Kidney epithelial cell (primary cell): ENCODE results near the gene ABLIM3. TPM values are rescaled to one million over a fixed set of nuclear protein-coding genes. Genes with fewer than 3 reads are reported as not detected.

Source experiments
- DNase-seq: peaks from one replicate; pipeline ENCODE4 v3.0.0-alpha.2; 2010; ENCODE audit warnings: low read depth
- H3K27me3 ChIP-seq: 2 replicates; pipeline ENCODE4 v1.6.0; 2011; ENCODE audit warnings: low read length; ENCODE audit not compliant: control insufficient read depth, insufficient read depth
- H3K36me3 ChIP-seq: 2 replicates; pipeline ENCODE4 v1.5.1; 2011; ENCODE audit warnings: low read length; ENCODE audit not compliant: control insufficient read depth, insufficient read depth
- H3K4me3 ChIP-seq: 2 replicates; pipeline ENCODE4 v1.5.1; 2011; ENCODE audit warnings: low read depth, mild to moderate bottlenecking, control low read depth, low read length
- CTCF ChIP-seq: IDR thresholded peaks from 2 replicates; pipeline ENCODE4 v1.5.1; 2011; ENCODE audit warnings: mild to moderate bottlenecking, moderate library complexity, low read length, control low read depth, inconsistent platforms; ENCODE audit not compliant: insufficient read depth, poor library complexity, severe bottlenecking
- total RNA-seq: library from RNA; depleted of rRNA; stranded (reverse); fragments of >200 nt; gene quantifications from 2 replicates; pipeline ENCODE4 v1.2.3, GENCODE V29; 2015

ABLIM3 gene
- total RNA-seq, 1 donor from 2014 or later = 35.2 TPM

GRCh38 chr5:149221326-149221725, 80.0 kb downstream of the ABLIM3 start:
- Histone ChIP-seq H3K4me3 (no peak overlapping the region), H3K27me3 (no peaks in the 10 kb centered on the region), H3K36me3 (no peaks in the 10 kb centered on the region)
- no peak for TF ChIP-seq CTCF
- no peak for DNase-seq

- no peak for DNase-seq
- TF ChIP-seq CTCF = no peak
- Histone ChIP-seq H3K36me3 (no peaks in the 10 kb centered on the region), H3K4me3 (no peak overlapping the region), H3K27me3 (no peaks in the 10 kb centered on the region)
These were observed 80.5 kb downstream of the ABLIM3 start for GRCh38 chr5:149221731-149222342.

GRCh38 chr5:149223081-149223848, 82.0 kb downstream of the ABLIM3 start:
- no peak for DNase-seq
- TF ChIP-seq CTCF = no peak
- H3K36me3 ChIP-seq = no peaks in the 10 kb centered on the region
- H3K4me3 ChIP-seq = no peak overlapping the region
- H3K27me3 ChIP-seq = no peaks in the 10 kb centered on the region

GRCh38 chr5:149224282-149224681, 83.0 kb downstream of the ABLIM3 start:
- H3K4me3 ChIP-seq = no peak overlapping the region
- DNase-seq = no peak
- TF ChIP-seq CTCF = no peak
- no peaks in the 10 kb centered on the region for H3K27me3 ChIP-seq
- no peaks in the 10 kb centered on the region for H3K36me3 ChIP-seq

- TF ChIP-seq CTCF = no peak
- DNase-seq = no peak
- no peaks in the 10 kb centered on the region for H3K36me3 ChIP-seq
These were observed 86.0 kb downstream of the ABLIM3 start for GRCh38 chr5:149227168-149227826.

More at GRCh38 chr5:149227168-149227826, 86.0 kb downstream of the ABLIM3 start:
- H3K4me3 ChIP-seq = no peak overlapping the region
- no peaks in the 10 kb centered on the region for H3K27me3 ChIP-seq
